Left cardiac atrium (tissue), 4 donors: ENCODE data around the gene S100B. TPM values are rescaled to one million over a fixed set of nuclear protein-coding genes. Genes with fewer than 3 reads are reported as not detected.

Source experiments
- ATAC-seq, 2 donors: fragments of 200-7000 bp; cut with Tn5 transposase; one replicate each; pipeline ENCODE4 v1.9.1; 2020; ENCODE audit warnings: mild to moderate bottlenecking in 2 of 2, moderate library complexity in 2 of 2
- DNase-seq: peaks from one replicate; pipeline ENCODE4 v3.0.0-alpha.2; 2020
- intact Hi-C, 2 donors: fragments of 100-400 bp; cut with DNase I; formaldehyde crosslinking; loops; one replicate each; pipeline versions ENCODE4 v1.14.1 to v1.15.1; 2022 to 2023
- total RNA-seq, 2 donors: library from RNA; stranded (reverse); fragmentation: NEBNext Ultra II Directional; extraction: Animal tissue kit (Norgen Biotek cat#: 25700); gene quantifications; one replicate each; pipeline ENCODE4 v1.2.1, GENCODE V29; 2021
- donor health status: DM: no; HTN: yes; CAD: no.
- donor health status: DM: no; HTN: yes; CAD: no; lungs with severe emphysema.
- donor health status: DM: yes; HTN: yes; CAD: no.
- donor health status: Dilated cardiomyopathy.

Gene S100B
- total RNA-seq, 2 donors from 2014 or later = 12.8 to 41.0 TPM

- intact Hi-C loops = no loop called here
- DNase-seq (no peak), ATAC-seq (no peak)
Measured at GRCh38 chr21:46568562-46568961, 36.3 kb downstream of the S100B start.

DNA sequence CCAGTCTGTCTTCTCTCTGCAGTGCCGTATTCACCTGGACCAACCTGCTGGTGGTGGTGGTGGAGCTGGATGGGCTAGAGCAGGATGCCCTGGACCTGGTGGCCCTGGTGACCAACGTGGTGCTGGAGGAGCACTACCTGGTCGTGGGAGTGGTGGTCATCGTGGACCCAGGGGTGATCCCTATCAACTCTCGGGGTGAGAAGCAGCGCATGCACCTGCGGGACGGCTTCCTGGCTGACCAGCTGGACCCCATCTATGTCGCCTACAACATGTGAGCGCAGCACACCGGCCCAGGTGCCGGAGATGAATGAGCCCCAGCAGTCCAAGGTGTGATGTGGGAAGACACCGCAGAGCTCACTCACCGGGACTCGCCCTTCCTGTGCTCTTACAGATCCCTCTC lies 37.5 kb downstream of the S100B start:
- intact Hi-C loops = no loop called here
- ATAC-seq (no peak), DNase-seq (no peak)

DNA sequence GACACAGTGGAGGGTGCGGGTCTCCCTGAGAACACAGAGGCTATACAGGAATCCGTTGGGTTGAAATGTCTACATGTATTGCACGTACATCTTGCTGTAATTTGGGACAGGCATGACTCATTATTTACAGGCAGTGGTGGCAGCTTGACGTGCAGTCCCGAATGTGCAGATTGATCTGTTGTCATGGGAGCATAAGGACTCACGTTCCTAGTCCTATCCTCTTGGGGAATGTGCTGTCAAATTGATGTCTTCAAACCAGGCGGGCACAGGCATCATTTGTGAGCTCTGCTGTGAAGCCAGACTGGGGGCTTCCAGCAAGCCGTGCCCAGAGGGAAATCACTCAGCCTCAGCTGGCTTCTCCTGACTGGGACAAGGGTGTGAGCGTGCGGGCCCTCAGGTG lies 40.5 kb downstream of the S100B start:
- intact Hi-C loops = no loop called here
- ATAC-seq (no peak), DNase-seq (no peak)

DNA sequence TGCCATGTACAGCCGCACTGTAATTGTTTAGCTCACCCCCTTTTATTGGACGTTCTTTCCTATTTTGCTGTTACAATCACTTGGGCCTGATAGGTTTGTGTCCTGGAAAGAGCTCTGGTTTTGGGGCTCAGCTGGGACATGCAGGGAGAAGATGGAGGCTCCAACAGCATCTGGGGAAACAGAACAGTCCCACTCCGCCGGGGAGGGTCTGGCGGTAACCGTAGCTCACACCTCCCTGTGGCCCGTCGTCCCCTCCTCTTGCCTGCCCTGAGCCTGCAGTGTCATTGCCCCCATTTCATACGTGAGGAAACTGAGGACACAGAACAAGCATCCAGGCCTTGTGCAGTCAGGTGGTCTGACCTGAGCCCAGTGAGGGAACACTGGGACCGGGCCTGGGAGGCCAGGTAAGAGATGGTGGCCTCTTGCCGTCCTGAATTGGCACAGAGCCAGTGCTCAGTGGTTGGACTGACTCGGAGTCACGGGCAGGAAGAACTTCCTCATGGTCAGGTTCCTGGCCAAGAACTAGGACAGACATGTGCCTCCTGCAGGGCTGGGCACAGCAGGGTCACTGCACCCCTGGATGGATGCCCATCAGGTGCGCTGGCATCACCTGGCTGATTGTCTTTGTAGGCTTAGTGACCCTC lies 41.8 kb downstream of the S100B start:
- intact Hi-C loops = no loop called here
- ATAC-seq = no peak
- DNase-seq = no peak

- intact Hi-C loops = no loop called here
- ATAC-seq = no peak
- no peak for DNase-seq
Measured at GRCh38 chr21:46562472-46562871, 42.4 kb downstream of the S100B start.

DNA sequence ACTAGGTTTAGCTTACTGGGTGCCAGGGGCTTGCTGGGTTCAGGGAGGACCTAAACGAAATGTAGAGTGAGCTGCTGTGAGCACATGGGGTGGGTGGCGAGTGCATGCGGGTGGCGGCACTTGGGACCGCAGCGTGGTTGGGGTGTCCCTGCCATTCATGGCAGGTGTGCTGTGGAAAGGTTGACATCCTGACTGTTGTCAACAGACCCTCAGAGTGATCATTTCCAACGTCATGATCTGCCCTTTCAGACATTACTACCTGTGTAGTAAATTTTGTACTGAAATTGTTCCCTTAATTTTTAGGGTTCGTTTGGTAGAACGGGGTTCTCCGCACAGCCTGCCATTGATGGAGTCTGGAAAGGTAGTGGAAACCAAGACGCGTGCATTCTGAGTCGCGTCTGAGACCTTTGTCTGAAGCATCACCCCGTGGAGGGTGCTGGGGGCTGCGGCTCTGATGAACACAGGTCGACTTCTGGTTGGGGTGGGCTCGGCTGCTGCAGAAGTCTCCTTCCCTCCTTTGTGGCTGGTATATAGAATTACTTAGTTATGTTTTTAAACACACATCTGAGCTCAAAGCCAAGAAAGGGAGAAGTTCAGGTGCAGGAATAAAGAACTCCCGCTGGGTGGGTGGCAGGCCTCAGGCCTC lies 43.3 kb downstream of the S100B start:
- ATAC-seq (no peak), DNase-seq (no peak)
- intact Hi-C loops = no loop called here

GRCh38 chr21:46560568-46561444 lies 44.1 kb downstream of the S100B start:
- DNase-seq = no peak
- intact Hi-C loops = no loop called here
- ATAC-seq = no peak

DNA sequence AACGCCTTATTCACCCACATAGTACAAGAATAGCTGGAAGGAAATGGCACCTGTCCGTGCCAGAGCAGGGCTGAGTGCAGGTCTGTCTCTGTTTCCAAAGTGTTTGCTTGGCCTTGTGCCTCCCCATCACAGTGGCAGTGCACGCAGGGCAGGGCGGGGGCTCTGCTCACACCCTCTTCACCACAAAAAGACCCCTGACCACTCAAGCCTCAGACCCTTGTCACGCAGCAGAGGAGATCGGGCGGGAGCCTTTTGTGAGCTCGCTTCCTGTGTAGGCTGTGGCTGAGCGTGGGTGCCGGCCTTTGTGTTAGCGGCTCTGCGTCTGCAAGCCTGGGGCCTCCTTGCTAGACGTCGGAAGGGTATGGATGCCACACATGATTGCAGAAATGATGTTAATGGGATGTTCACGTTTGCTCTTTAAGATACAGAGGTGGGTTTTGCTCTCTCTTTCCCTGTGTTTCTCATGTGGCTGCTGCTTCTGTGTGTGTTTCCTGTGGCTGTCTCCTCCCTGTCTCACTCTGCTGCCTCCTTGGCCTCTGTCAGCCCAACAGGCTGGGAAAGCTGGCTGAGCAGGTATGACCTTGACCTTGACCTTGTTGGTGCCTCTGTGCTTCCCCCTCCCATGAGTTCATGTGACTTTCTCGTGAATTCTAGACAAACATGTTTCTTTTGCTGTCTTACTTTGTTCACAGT lies 45.4 kb downstream of the S100B start:
- intact Hi-C loops = no loop called here
- ATAC-seq = no peak
- DNase-seq = no peak

DNA sequence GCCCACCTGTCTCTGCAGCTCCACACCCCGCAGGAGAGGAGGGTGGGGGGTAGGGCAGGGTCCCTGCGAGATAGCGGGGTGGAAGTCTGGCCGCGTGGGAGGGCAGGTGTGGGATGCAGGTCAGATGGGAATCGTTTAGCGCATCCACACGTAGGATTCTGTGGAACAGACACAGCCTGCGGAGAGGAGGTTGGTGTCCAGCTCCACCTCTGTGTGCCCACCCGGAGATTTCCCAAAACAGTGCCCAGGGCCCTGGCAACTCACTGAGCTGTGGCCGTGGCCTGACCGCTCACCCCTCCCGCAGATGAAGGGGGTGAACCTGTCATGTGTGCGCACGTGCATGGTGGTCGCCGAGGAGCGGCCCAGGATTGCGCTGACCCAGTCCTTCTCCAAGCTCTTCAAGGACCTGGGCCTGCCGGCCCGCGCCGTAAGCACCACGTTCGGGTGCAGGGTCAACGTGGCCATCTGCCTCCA lies 46.9 kb downstream of the S100B start:
- ATAC-seq (no peak), DNase-seq (no peak)
- intact Hi-C loops = no loop called here

DNA sequence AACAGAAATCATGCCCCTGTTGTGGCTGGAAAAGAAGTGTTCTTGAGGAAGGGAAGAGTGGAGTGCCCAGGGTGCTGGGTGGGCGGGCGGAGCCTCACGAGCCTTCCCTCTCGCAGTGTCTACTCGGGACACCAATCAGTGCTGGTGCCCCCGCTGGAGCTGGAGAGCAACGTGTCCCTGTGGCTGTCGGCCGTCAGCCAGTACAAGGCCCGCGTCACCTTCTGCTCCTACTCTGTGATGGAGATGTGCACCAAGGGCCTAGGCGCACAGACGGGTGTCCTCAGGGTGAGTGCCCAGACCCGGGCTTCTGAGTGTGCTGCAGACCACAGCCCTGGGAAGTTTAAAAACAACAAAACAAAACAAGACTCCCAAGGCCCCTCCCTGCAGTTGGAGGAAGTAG lies 47.4 kb downstream of the S100B start:
- no peak for DNase-seq
- ATAC-seq = no peak
- intact Hi-C loops = no loop called here

- DNase-seq (no peak), ATAC-seq (no peak)
- intact Hi-C loops = no loop called here
Measured at GRCh38 chr21:46556802-46557201, 48.1 kb downstream of the S100B start.

- peak; percentile 56 to 84 for ATAC-seq
- DNase-seq = no peak
- intact Hi-C loops = no loop called here
Measured at GRCh38 chr21:46555678-46556077, 49.2 kb downstream of the S100B start.

GRCh38 chr21:46555225-46555617 lies 49.7 kb downstream of the S100B start:
- intact Hi-C loops = no loop called here
- ATAC-seq (peak; percentile 20 to 32), DNase-seq (no peak)

DNA sequence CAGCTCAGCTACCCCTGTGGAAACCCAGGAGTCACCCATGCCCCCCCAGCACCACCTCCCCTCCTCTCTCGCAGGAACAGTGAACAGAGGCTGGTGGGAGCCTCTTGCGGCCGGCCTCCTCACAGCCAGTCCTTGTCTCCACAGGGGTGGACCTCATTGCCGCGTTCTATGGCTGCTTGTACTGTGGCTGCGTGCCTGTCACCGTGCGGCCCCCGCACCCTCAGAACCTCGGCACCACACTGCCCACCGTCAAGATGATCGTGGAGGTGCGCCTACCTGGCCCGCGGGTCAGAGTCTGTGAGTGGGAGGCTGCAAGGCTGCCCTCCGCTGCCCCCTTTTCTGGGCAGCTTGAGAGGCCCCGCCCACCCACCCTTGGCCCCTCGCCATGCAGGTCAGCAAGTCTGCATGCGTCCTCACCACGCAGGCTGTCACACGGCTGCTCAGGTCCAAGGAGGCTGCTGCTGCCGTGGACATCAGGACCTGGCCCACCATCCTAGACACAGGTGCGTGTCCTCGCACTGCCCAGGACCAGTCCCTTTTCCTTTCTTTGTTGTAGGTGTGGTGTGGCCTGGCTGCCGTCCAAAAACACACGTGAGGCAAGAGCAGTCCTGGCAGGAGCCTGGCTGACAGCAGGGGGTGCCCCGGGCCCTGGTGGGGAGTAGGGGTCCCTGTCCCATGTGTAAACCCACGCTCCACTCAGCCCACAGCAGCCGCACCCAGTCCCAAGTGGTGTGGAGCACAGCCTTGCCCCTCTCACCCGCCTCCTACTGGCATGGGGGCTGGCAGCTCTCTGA lies 50.3 kb downstream of the S100B start:
- ATAC-seq = peak in 1 of 2 donors; percentile 7
- intact Hi-C loops = no loop called here
- no peak for DNase-seq

GRCh38 chr21:46553993-46554392 lies 50.9 kb downstream of the S100B start:
- ATAC-seq (no peak), DNase-seq (no peak)
- intact Hi-C loops = no loop called here

DNA sequence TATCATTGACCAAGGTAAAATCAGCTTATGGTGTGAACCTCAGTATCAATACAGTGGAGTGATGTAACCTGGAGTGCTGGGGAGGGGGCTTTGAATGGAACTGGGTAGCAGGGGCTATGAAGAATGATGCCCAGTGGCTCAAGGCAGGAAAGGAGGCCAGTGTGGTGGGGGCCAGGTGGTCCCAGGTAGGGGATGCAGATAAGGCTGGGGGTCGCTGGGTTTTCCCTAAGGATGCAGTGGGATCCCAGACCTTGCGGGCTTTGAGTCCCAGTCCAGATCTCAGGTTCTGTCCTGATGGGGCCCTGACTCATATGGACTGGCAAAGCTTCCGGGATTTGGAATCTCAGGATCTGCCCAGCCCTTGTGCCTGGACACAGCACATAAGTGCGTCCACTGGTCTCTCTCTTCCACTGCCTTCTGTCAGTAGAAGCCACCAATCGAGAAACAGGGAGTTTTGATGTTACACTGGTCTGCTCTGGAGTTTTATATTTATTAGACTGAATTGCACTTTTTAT lies 52.0 kb downstream of the S100B start:
- DNase-seq = no peak
- ATAC-seq = no peak
- intact Hi-C loops = no loop called here

GRCh38 chr21:46552274-46552673 lies 52.6 kb downstream of the S100B start:
- ATAC-seq = no peak
- intact Hi-C loops = no loop called here
- no peak for DNase-seq

DNA sequence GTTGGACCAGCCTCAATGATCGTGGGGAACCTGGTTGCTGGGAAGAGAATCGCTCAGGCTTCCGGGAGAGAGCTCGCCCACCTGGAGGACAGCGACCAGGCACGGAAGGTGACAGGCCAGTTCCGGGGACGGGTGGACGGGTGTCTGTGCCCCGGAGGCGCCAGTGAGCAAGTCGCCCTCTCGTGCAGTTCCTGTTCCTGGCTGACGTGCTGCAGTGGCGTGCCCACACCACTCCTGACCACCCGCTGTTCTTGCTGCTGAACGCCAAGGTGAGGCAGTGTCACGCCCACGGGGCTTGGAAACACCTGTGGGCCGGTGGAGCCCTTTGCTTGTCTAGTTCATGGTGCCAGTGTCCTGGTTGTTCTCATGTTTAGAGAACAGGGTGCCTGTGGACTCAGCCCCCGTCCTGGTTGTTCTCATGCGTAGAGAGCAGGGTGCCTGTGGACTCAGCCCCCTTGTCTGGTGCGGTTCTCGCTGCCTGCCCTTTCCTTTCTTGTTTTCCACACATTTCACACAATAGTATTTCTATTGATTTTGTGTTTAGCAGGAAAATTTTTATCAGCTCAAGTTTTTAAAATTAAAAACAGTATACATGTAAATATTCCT lies 53.1 kb downstream of the S100B start:
- ATAC-seq = no peak
- no peak for DNase-seq

More for the DNA sequence above, 53.1 kb downstream of the S100B start:
- intact Hi-C loops = no loop called here
